MM.1S (cell line): ENCODE results near the gene ACTN1.

Experiments used
- DNase-seq: peaks from one replicate; pipeline ENCODE4 v3.0.0-alpha.2; 2015
- H2AFZ ChIP-seq: fragments of 300-600 bp; sonication (generic); 2 replicates; pipeline ENCODE4 v1.6.0; 2016; ENCODE audit warnings: antibody characterized with exemption, low read length
- H3F3A ChIP-seq: fragments of 300-600 bp; sonication (generic); 2 replicates; pipeline ENCODE4 v1.6.1; 2016; ENCODE audit warnings: mild to moderate bottlenecking, antibody characterized with exemption, low read length, moderate library complexity, mixed read lengths; ENCODE audit not compliant: insufficient read depth
- H3K27ac ChIP-seq: fragments of 300-600 bp; sonication (generic); 2 replicates; pipeline ENCODE4 v1.5.1; 2016; ENCODE audit warnings: mild to moderate bottlenecking, low read length
- H3K27me3 ChIP-seq: fragments of 300-600 bp; sonication (generic); replicated peaks from 2 replicates; pipeline ENCODE4 v1.6.0; 2016; ENCODE audit warnings: low read length; ENCODE audit not compliant: insufficient read depth
- H3K36me3 ChIP-seq: fragments of 300-600 bp; sonication (generic); replicated peaks from 2 replicates; pipeline ENCODE4 v1.6.1; 2016; ENCODE audit warnings: mild to moderate bottlenecking, low read length, mixed read lengths; ENCODE audit not compliant: insufficient read depth
- H3K4me1 ChIP-seq: fragments of 300-600 bp; sonication (generic); 2 replicates; pipeline ENCODE4 v1.6.1; 2016; ENCODE audit warnings: low read length, mixed read lengths
- H3K4me2 ChIP-seq: fragments of 300-600 bp; sonication (generic); 2 replicates; pipeline ENCODE4 v1.6.0; 2016; ENCODE audit warnings: low read depth, low read length
- H3K4me3 ChIP-seq: fragments of 300-600 bp; sonication (generic); 2 replicates; pipeline ENCODE4 v1.5.1; 2016; ENCODE audit warnings: low read length, mixed read lengths
- H3K79me2 ChIP-seq: fragments of 300-600 bp; sonication (generic); 2 replicates; pipeline ENCODE4 v1.6.1; 2016; ENCODE audit warnings: mixed run types, low read length, mixed read lengths
- H3K9ac ChIP-seq: fragments of 300-600 bp; sonication (generic); 2 replicates; pipeline ENCODE4 v1.6.1; 2016; ENCODE audit warnings: low read length, mixed read lengths
- H3K9me2 ChIP-seq: fragments of 300-600 bp; sonication (generic); replicated peaks from 2 replicates; pipeline ENCODE4 v1.6.1; 2016; ENCODE audit warnings: mild to moderate bottlenecking, low read length, mixed read lengths; ENCODE audit not compliant: insufficient read depth
- H3K9me3 ChIP-seq: fragments of 300-600 bp; sonication (generic); replicated peaks from 2 replicates; pipeline ENCODE4 v1.6.1; 2016; ENCODE audit warnings: mild to moderate bottlenecking, low read length, mixed read lengths; ENCODE audit not compliant: insufficient read depth
- H4K20me1 ChIP-seq: fragments of 300-600 bp; sonication (generic); 2 replicates; pipeline ENCODE4 v1.6.1; 2016; ENCODE audit warnings: mild to moderate bottlenecking, low read length, moderate library complexity, mixed read lengths; ENCODE audit not compliant: insufficient read depth
- CTCF ChIP-seq: fragments of 300-600 bp; sonication (generic); IDR thresholded peaks from 2 replicates; pipeline ENCODE4 v1.5.1; 2016; ENCODE audit warnings: antibody characterized with exemption, low read length, mixed read lengths
- EZH2 ChIP-seq: fragments of 300-600 bp; sonication (generic); optimal IDR thresholded peaks from 2 replicates; pipeline ENCODE3; 2017; ENCODE audit warnings: low read depth, mild to moderate bottlenecking, antibody characterized with exemption, low read length, mixed read lengths
- EZH2phosphoT487 ChIP-seq: fragments of 300-600 bp; sonication (generic); IDR thresholded peaks from 2 replicates; pipeline ENCODE4 v1.6.1; 2018; ENCODE audit warnings: antibody characterized with exemption, low read length

The ACTN1 gene

GRCh38 chr14:68922201-68922621 is 56.9 kb downstream of the ACTN1 start:
- Histone ChIP-seq H3K27me3 (no peaks in the 10 kb centered on the region), H3K27ac (no peak overlapping the region), H3K9me2 (no peaks in the 10 kb centered on the region), H3K4me3 (no peak overlapping the region), H4K20me1 (no peaks in the 10 kb centered on the region), H3K9me3 (no peaks in the 10 kb centered on the region), H3K4me1 (no peaks in the 10 kb centered on the region), H3K36me3 (no peaks in the 10 kb centered on the region), H3K9ac (no peak overlapping the region), H3K4me2 (no peak overlapping the region), H3K79me2 (no peaks in the 10 kb centered on the region), H2AFZ (no peak overlapping the region), H3F3A (no peaks in the 10 kb centered on the region)
- TF ChIP-seq EZH2phosphoT487 (no peak), EZH2 (no peak), CTCF (no peak)
- DNase-seq = no peak

- H3K27me3 ChIP-seq = no peaks in the 10 kb centered on the region
- H3K36me3 ChIP-seq = no peaks in the 10 kb centered on the region
- no peak overlapping the region for H3K4me3 ChIP-seq
- DNase-seq = no peak
- H3K9ac ChIP-seq = no peak overlapping the region
- no peaks in the 10 kb centered on the region for H3F3A ChIP-seq
- H3K79me2 ChIP-seq = no peaks in the 10 kb centered on the region
- no peaks in the 10 kb centered on the region for H3K4me1 ChIP-seq
- no peak for TF ChIP-seq CTCF
- TF ChIP-seq EZH2 = no peak
- no peak for TF ChIP-seq EZH2phosphoT487
- no peak overlapping the region for H3K4me2 ChIP-seq
- H2AFZ ChIP-seq = no peak overlapping the region
- no peaks in the 10 kb centered on the region for H3K9me3 ChIP-seq
- no peaks in the 10 kb centered on the region for H3K9me2 ChIP-seq
- H3K27ac ChIP-seq = no peak overlapping the region
- H4K20me1 ChIP-seq = no peaks in the 10 kb centered on the region
These were observed 57.4 kb downstream of the ACTN1 start for GRCh38 chr14:68921666-68922065.

GRCh38 chr14:68921049-68921448 is 58.1 kb downstream of the ACTN1 start:
- Histone ChIP-seq H3K27ac (no peak overlapping the region), H3K4me2 (no peak overlapping the region), H2AFZ (no peak overlapping the region), H3K9me3 (no peaks in the 10 kb centered on the region), H3K27me3 (no peaks in the 10 kb centered on the region), H3K79me2 (no peaks in the 10 kb centered on the region), H3K9ac (no peak overlapping the region), H3K4me3 (no peak overlapping the region), H3K4me1 (no peaks in the 10 kb centered on the region), H3F3A (no peaks in the 10 kb centered on the region), H3K36me3 (no peaks in the 10 kb centered on the region), H4K20me1 (no peaks in the 10 kb centered on the region), H3K9me2 (no peaks in the 10 kb centered on the region)
- no peak for DNase-seq
- no peak for TF ChIP-seq EZH2

GRCh38 chr14:68919129-68919927 is 59.8 kb downstream of the ACTN1 start:
- Histone ChIP-seq H4K20me1 (no peaks in the 10 kb centered on the region), H3K9me2 (no peaks in the 10 kb centered on the region), H3K9ac (no peak overlapping the region), H3K27ac (no peak overlapping the region), H3K4me2 (no peak overlapping the region), H3K36me3 (no peaks in the 10 kb centered on the region), H3F3A (no peaks in the 10 kb centered on the region), H2AFZ (no peak overlapping the region), H3K4me3 (no peak overlapping the region), H3K9me3 (no peaks in the 10 kb centered on the region), H3K27me3 (no peaks in the 10 kb centered on the region), H3K79me2 (no peaks in the 10 kb centered on the region), H3K4me1 (no peaks in the 10 kb centered on the region)
- no peak for TF ChIP-seq EZH2phosphoT487
- no peak for DNase-seq
